GM18505 (cell line): Measurements from ENCODE around the gene SUPT5H.

Experiments
- ATAC-seq: cut with Tn5 transposase; IDR thresholded peaks from one replicate; pipeline ENCODE4 v1.9.1; 2021; ENCODE audit not compliant: unreplicated experiment
- POLR2A ChIP-seq: IDR thresholded peaks from 4 replicates; pipeline ENCODE4 v1.6.1; 2011; ENCODE audit warnings: borderline replicate concordance; ENCODE audit not compliant: insufficient read depth, insufficient read length; ENCODE audit errors: extremely low read depth

SUPT5H gene

GRCh38 chr19:39508629-39509028 lies 63.2 kb downstream of the SUPT5H start:
- no peak for ATAC-seq
- TF ChIP-seq POLR2A, result no peak

GRCh38 chr19:39509233-39509632 lies 63.9 kb downstream of the SUPT5H start:
- TF ChIP-seq POLR2A, result no peak
- no peak for ATAC-seq

- TF ChIP-seq POLR2A, result no peak
- ATAC-seq, result no peak
Measured at GRCh38 chr19:39512988-39513387, 67.6 kb downstream of the SUPT5H start.

GRCh38 chr19:39514840-39515550 lies 69.6 kb downstream of the SUPT5H start, which contains the start of gene SELENOV:
SELENOV (plus strand) TSS chr19:39515139; CDS start chr19:39515213, 74 bp downstream.
- no peak for ATAC-seq
- no peak for TF ChIP-seq POLR2A

- TF ChIP-seq POLR2A, result no peak
- ATAC-seq, result no peak
Measured at GRCh38 chr19:39515551-39516191, 70.3 kb downstream of the SUPT5H start.

GRCh38 chr19:39516270-39516669 lies 70.9 kb downstream of the SUPT5H start:
- TF ChIP-seq POLR2A, result no peak
- ATAC-seq, result no peak

GRCh38 chr19:39517432-39517831 lies 72.0 kb downstream of the SUPT5H start:
- ATAC-seq, result no peak
- TF ChIP-seq POLR2A, result no peak

- no peak for ATAC-seq
- TF ChIP-seq POLR2A, result no peak
Measured at GRCh38 chr19:39518458-39518857, 73.1 kb downstream of the SUPT5H start.

GRCh38 chr19:39518975-39519374 lies 73.6 kb downstream of the SUPT5H start:
- ATAC-seq, result no peak
- no peak for TF ChIP-seq POLR2A

- no peak for ATAC-seq
Measured at GRCh38 chr19:39520541-39521484, 75.4 kb downstream of the SUPT5H start.

GRCh38 chr19:39524495-39524894 lies 79.1 kb downstream of the SUPT5H start:
- ATAC-seq, result no peak
- no peak for TF ChIP-seq POLR2A

More at GRCh38 chr19:39520541-39521484, 75.4 kb downstream of the SUPT5H start:
- TF ChIP-seq POLR2A, result no peak

- no peak for TF ChIP-seq POLR2A
- no peak for ATAC-seq
Measured at GRCh38 chr19:39525205-39525604, 79.8 kb downstream of the SUPT5H start.
